Subcutaneous abdominal adipose tissue (tissue), 5 donors: ENCODE results near the gene SIVA1.
A peak's percentile ranks its signal among the peaks of the same experiment; 100 is the strongest.

Experiments used
- H3K27ac ChIP-seq: one replicate; pipeline ENCODE4 v1.7.0; 2013; ENCODE audit warnings: low read depth, mild to moderate bottlenecking, inconsistent platforms, low read length, moderate library complexity
- H3K27me3 ChIP-seq, 5 donors: one replicate each; pipeline ENCODE4 v1.7.0; 2013; ENCODE audit warnings: low read length in 5 of 5, inconsistent platforms in 1 of 5; ENCODE audit not compliant: control insufficient read depth in 5 of 5, insufficient read depth in 4 of 5
- H3K36me3 ChIP-seq, 5 donors: one replicate each; pipeline ENCODE4 v1.7.0; 2013; ENCODE audit warnings: low read length in 5 of 5; ENCODE audit not compliant: control insufficient read depth in 5 of 5, insufficient read depth in 5 of 5
- H3K4me1 ChIP-seq, 5 donors: one replicate each; pipeline ENCODE4 v1.7.0; 2013; ENCODE audit warnings: low read length in 5 of 5, mild to moderate bottlenecking in 3 of 5, moderate library complexity in 1 of 5; ENCODE audit not compliant: control insufficient read depth in 5 of 5, insufficient read depth in 5 of 5
- H3K4me3 ChIP-seq, 5 donors: one replicate each; pipeline ENCODE4 v1.7.0; 2013; ENCODE audit warnings: low read length in 5 of 5, low read depth in 1 of 5
- H3K9ac ChIP-seq, 5 donors: one replicate each; pipeline ENCODE4 v1.7.0; 2013; ENCODE audit warnings: low read length in 5 of 5, mild to moderate bottlenecking in 4 of 5, moderate library complexity in 3 of 5
- H3K9me3 ChIP-seq, 5 donors: one replicate each; pipeline ENCODE4 v1.7.0; 2013; ENCODE audit warnings: low read length in 5 of 5; ENCODE audit not compliant: control insufficient read depth in 5 of 5
- donor health status: healthy.
- donor health status: healthy.
- donor health status: healthy.
- donor health status: healthy.
- donor health status: healthy.

SIVA1 gene

DNA sequence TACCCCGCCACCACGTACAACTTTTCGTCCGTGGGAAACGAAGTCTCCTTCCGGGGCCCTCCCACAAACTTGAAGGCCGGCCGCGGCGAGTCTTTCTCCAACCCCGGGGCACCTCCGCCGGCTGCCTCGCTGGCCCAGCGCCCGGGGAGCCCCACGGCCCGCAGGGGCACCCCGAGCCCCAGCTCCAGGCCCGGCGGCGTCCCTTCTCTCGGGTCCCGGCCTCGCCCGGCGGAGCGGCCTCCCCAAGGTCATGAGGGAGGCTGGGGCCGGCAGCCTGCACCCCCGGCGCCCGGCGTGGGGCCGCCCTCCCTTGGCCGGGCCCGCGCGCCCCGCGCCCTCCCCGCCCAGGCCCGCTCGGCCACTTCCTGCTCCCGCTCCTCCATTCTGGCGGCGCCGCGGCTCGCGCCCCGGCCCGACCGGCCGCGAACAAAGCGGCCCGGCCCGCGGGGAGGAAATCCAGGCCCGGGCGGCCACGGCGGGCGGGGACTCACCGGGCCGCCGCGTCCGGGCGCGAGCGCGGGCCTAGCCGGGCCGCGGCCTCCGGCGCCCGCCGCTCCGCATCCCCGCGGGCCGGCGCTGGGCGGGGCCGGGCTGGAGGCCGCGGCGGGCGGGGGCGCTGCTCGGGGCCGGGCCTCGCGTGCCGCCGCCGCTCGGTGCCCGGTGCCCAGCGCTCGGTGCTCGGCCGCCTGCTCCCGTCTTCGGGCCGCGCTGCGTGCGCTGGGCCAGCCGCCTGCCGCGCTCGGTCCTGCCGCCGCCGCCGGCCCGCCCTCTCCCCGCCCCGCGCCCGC lies 42.2 kb downstream of the SIVA1 start, which contains the start of gene AKT1:
Gene AKT1 (minus strand): TSS at position 756 of the 788 bp plus-strand sequence. CDS start 3,105 bp downstream, outside the sequence.
- Histone ChIP-seq H3K4me3 (peak within 1 kb of the TSS; percentile 62 to 81 (median 77)), H3K27me3 (no peaks in the 10 kb centered on the region), H3K9ac (peak within 1 kb of the TSS; percentile 44 to 89 (median 81)), H3K4me1 (peaks cover 18 to 91% (median 78%) of the 10 kb centered on the region in 5 donors), H3K27ac (peak within 1 kb of the TSS; percentile 97), H3K36me3 (peaks cover 0 to 24% (median 18%) of the 10 kb centered on the region in 5 donors), H3K9me3 (no peaks in the 10 kb centered on the region)

DNA sequence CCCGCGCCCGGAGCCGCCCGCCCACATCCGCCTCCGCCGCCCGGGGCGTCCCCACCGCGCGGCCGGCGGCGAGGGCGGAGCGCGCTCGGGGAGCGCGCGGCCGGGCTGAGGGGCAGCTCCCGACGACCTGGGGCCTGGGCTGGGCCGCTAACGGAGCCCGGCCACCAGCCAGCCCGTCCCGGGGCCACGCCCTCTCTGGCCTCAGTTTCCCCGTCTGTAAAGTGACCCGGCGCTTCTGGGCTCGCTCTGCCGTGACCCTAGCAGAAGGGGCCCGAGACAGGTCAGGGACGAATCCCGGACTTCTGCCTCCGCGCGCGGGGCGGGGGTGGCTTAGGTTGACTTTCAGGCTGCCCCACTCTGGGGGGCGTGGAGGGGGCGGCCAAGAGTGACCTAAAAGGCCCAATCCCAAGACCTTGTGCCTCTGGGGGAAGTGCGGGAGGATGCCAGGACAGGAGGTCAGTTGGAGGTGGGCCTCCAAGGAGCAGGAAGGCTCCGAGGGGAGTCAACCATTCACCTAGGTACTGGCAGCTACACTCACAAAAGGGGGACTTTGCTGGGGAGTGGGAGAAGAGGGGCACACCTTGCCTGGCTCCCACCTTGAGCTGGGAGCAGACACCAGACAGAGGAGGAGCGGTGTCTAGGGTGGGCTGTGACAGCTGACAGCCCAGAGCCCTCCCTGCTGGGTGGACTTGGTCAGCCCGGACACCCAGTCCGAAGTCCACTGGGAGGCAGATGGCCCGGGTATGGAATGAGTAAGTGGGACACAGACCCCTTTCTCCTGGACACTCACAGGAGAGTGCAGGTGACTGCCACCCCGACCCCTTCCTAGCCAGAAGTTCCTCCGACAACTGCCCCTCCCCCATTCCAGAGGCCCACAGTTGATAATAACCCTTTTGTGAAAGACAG lies 43.1 kb downstream of the SIVA1 start:
- H3K27me3 ChIP-seq, result no peaks in the 10 kb centered on the region
- H3K9ac ChIP-seq, result peak overlapping the region in 4 of 5 donors; percentile 61 to 75 (median 68)

DNA sequence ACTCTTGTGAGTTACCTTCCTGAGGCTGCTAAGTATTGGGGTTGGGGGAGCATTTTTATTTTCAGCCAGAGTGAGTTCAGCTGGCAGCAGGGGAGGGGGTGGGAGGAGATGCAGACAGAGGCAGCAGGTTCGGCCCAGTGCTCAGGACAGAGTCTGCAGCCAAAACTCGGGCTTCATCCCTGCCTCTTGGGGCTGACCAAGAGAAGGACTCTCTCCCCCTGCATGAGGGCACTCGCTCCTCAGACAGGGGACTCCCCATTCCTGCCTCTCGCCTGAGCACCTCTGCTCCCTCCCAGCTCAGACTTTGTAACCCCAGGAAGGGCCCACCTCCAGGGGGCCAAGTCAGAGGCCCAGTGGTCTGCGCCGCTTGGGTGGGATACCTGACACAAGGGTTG lies 43.7 kb downstream of the SIVA1 start:
- no peaks in the 10 kb centered on the region for H3K27me3 ChIP-seq
- H3K9ac ChIP-seq, result peak overlapping the region in 1 of 5 donors; percentile 75
- peaks cover 21 to 88% (median 81%) of the 10 kb centered on the region in 5 donors for H3K4me1 ChIP-seq
- H3K36me3 ChIP-seq, result peaks cover 0 to 9% (median 3%) of the 10 kb centered on the region in 5 donors
- no peak overlapping the region for H3K4me3 ChIP-seq
- no peaks in the 10 kb centered on the region for H3K9me3 ChIP-seq
- H3K27ac ChIP-seq, result peak overlapping the region; percentile 97

More for the DNA sequence above, 43.1 kb downstream of the SIVA1 start:
- H3K27ac ChIP-seq, result peak overlapping the region; percentile 97
- peaks cover 18 to 86% (median 80%) of the 10 kb centered on the region in 5 donors for H3K4me1 ChIP-seq
- no peaks in the 10 kb centered on the region for H3K9me3 ChIP-seq
- H3K36me3 ChIP-seq, result peaks cover 0 to 16% (median 9%) of the 10 kb centered on the region in 5 donors
- H3K4me3 ChIP-seq, result peak overlapping the region; percentile 31 to 63 (median 47)

DNA sequence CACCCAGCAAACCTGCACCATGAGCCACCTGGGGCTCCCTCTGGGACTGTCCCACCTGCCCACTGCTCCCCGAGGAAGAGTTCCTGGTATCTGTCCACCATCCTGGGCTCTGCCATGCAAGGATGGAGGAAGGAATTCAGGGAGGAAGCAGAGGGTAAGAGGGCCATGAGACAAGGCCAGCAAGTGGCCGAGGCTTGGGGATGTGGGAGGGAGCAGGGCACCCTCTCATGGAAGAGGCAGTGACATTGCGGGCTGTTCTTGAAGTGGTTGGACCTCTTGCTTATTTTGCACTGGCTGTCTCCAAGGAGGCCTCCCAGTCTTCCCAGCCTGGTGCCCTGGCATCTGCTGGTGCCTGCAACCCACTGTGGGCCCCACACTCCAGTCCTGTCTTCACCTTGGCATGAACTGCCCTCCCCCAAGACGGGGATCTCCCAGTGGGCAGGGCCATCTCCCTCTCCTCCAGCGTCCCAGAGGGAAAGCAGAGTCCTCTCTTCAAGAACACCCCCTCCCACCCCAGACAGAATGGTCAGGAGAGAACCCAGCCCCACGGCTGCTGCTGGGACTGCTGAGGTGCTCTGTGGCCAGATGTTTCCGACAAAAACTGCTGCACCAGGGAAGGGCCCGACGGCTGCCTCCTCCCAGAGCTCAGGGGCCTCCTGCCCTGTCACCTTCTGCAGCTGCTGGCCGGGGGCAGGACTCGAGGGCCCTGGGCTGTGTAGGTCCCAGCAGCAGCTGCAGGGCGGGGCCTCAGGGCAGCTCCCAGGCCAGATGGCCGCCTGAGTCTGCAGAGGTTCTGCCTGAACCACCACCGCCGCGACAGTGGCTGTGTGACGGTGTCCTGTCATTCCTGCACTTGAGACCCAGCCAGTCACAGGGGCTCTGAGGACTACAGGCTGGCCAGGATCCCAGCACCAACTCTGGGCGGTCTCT lies 44.4 kb downstream of the SIVA1 start:
- H3K27me3 ChIP-seq, result no peaks in the 10 kb centered on the region
- peaks cover 0 to 2% (median 0%) of the 10 kb centered on the region in 5 donors for H3K36me3 ChIP-seq
- H3K27ac ChIP-seq, result peak overlapping the region; percentile 97
- H3K4me1 ChIP-seq, result peaks cover 24 to 87% (median 81%) of the 10 kb centered on the region in 5 donors
- H3K9ac ChIP-seq, result peak overlapping the region in 1 of 5 donors; percentile 38
- no peak overlapping the region for H3K4me3 ChIP-seq
- no peaks in the 10 kb centered on the region for H3K9me3 ChIP-seq

DNA sequence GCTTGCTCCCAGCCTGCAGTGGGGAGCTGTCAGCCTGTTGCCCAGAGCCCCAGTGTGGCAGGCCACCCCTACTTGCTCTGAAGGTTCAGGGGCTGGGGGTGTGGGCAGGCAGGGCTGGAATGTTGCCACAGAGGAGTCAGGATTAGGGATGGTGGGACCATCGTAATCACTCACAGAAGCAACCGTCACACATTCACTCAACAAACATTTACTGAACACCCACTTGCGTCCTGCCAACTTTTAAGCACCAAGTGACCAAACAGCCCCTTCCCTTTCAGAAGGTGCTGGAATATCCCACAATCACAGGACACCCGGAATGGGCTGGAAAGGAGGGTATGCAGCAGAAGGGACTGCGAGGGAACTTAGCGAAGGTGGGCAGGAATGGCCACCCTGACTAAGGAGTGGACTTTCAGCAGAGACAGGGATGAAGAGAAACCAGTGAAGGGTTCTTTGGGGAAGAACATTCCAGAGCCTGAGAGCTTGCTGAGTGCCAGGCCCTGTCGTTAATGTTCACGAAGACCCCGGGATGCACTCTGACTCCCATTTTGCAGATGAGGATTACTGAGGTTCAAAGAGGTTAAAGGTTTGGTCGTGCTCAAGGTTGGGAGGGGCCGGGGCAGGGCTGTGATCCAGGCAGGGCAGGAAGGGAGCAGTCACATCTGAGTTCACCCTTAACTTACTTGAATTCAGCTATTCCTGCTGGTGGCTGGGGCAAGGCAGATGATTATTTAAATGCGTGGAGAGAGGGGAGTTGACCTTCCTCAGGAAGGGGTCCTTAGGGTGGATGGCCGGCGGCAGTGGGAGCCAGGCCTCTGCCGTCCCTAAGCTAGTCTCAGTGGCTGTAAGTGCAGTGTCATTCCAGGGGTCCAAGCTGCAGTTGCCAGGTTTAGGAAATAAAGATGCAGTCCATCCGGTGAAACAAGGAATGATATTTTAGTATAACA lies 45.6 kb downstream of the SIVA1 start:
- Histone ChIP-seq H3K9me3 (no peaks in the 10 kb centered on the region), H3K27me3 (no peaks in the 10 kb centered on the region), H3K9ac (peak overlapping the region in 2 of 5 donors; percentile 55 to 92), H3K4me1 (peaks cover 24 to 79% (median 73%) of the 10 kb centered on the region in 5 donors), H3K36me3 (no peaks in the 10 kb centered on the region), H3K4me3 (no peak overlapping the region), H3K27ac (peak overlapping the region; percentile 97)

DNA sequence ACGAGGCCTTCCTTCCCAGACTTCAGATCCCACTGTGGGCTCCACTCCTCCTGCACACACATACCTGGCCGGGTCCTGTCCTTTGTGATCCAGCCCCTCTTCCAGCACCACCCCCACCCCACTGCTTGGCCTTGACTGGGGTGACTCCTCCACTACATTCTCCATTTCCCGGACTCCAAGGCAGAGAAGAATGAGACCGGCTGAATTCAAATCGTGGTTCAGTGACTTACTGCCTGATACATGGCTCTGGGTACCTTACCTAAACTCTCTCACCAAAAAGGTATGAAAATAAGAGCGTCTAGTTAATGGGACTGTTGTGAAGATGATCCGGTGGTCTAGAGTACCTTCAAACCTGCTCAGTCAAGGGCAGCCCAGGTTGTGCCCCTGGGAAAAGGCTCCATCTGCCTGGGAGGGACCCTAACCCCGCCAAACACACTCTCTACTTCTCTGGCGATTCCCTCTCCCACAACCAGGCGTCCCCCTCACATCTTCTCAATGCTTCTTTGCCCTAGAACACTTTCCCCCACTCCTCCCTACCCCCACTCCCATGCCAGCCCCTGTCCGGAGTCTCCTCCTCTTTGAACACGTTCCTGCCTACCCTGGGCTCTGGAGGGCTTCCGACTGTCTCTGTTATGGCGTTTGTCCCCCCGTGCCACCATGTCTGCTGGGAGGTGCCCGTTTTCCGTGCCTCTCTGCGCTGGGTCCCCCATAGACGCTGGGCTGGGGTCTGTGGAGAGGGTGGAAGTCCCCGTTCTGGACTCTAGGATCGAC lies 46.5 kb downstream of the SIVA1 start:
- Histone ChIP-seq H3K9ac (peak overlapping the region; percentile 55 to 92 (median 84)), H3K4me1 (peaks cover 16 to 71% (median 65%) of the 10 kb centered on the region in 5 donors)

DNA sequence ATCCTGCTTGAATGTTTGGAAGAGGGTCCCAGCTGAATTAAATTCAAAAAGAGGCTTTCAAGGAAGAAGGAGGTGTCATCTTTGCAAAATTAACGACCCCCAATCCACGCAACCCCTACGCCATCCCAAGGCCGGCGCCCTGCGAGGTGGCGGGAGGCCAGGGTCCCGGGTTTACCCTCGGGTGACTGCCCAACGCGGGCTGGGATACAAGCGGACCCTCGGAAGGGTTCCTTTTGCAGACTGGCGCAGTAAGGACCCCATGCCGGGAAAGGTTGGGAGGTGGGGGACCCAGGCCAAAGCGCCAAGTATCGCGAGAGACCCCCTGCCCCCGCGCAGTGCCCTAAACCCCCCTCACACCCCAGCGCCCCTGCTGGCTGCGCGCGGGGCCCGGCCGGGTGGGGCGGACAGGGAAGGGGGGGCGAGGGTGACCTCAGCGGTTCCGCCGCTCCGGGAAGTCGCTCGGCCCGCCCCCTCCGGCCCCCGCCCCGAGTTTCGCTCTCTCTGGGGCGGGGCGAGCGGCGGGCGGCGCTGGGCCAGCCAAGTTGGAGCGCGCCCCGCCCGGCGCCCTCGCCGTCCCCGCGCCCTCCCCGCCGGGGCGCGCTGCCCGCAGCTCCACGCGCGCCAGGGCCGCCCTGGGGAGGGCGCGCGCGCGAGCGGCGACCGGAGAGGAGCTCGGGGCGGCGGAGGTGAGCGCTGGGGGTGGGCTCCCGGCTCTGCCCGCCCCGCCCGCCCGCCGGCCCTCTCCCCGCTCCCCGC lies 47.2 kb downstream of the SIVA1 start:
- Histone ChIP-seq H3K27me3 (no peaks in the 10 kb centered on the region), H3K4me3 (peak overlapping the region; percentile 40 to 77 (median 64)), H3K36me3 (no peaks in the 10 kb centered on the region), H3K9ac (peak overlapping the region; percentile 55 to 92 (median 84)), H3K4me1 (peaks cover 16 to 67% (median 60%) of the 10 kb centered on the region in 5 donors), H3K27ac (peak overlapping the region; percentile 97), H3K9me3 (no peaks in the 10 kb centered on the region)

More for the DNA sequence above, 46.5 kb downstream of the SIVA1 start:
- H3K9me3 ChIP-seq, result no peaks in the 10 kb centered on the region
- H3K27me3 ChIP-seq, result no peaks in the 10 kb centered on the region
- H3K4me3 ChIP-seq, result peak overlapping the region; percentile 40 to 68 (median 64)
- peak overlapping the region; percentile 97 for H3K27ac ChIP-seq
- H3K36me3 ChIP-seq, result no peaks in the 10 kb centered on the region
